IPS DF 6.9 (cell line): ENCODE measurements around the gene NELL2.

ENCODE experiments used
- DNase-seq: peaks from one replicate; pipeline ENCODE4 v3.0.0-alpha.2; 2013; ENCODE audit warnings: low read depth, low spot score
- H3K27ac ChIP-seq: one replicate; pipeline ENCODE4 v1.5.1; 2013; ENCODE audit warnings: low read length, control low read depth
- H3K27me3 ChIP-seq: 2 replicates; pipeline ENCODE4 v1.6.1; 2013; ENCODE audit warnings: mild to moderate bottlenecking, low read length; ENCODE audit not compliant: control insufficient read depth, insufficient read depth
- H3K36me3 ChIP-seq: 2 replicates; pipeline ENCODE4 v1.6.1; 2013; ENCODE audit warnings: low read length; ENCODE audit not compliant: control insufficient read depth, insufficient read depth
- H3K4me1 ChIP-seq: 2 replicates; pipeline ENCODE4 v1.6.1; 2013; ENCODE audit warnings: low read length; ENCODE audit not compliant: control insufficient read depth, insufficient read depth
- H3K4me3 ChIP-seq: 2 replicates; pipeline ENCODE4 v1.5.1; 2013; ENCODE audit warnings: mild to moderate bottlenecking, low read length
- H3K9me3 ChIP-seq: 2 replicates; pipeline ENCODE4 v1.6.1; 2013; ENCODE audit warnings: low read length, inconsistent platforms; ENCODE audit not compliant: control insufficient read depth, insufficient read depth
- WGBS: extraction: QIAGEN DNeasy Blood & Tissue Kit; methylation state at CpG from one replicate; pipeline ENCODE4 v1.1.7; 2013; ENCODE audit warnings: mixed read lengths, missing lambda C conversion rate; ENCODE audit not compliant: insufficient read length, insufficient coverage; 5-methylcytosine and 5-hydroxymethylcytosine counted together

Gene NELL2

DNA sequence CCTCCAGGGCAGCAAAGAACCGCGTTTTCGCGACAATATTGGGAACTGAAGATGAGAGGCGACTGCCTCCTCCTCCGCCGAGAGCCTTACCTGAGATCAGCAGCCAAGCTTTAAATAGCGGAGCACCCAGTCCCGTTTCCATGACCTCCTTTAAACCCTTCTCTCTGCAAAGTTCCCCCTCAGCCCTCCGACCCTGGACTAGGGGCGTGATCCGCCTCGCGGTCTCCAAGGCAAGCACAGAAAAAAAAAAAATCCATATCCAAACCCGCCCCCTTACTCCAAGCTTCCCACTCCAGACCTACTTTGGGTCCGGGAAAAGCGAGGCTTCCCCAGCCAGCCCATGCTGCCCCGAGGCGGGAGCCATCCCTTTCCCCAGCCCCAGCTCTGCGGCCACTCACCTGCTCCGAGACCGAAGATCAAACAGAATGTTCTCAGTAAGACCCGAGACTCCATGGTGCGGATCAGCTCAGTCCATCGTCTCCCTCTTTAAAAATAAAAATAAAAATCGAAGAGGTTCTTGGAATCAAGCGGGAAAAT lies 630 bp downstream of the NELL2 start:
- H3K36me3 ChIP-seq = no peaks in the 10 kb centered on the region
- peak; percentile 7 for DNase-seq

DNA sequence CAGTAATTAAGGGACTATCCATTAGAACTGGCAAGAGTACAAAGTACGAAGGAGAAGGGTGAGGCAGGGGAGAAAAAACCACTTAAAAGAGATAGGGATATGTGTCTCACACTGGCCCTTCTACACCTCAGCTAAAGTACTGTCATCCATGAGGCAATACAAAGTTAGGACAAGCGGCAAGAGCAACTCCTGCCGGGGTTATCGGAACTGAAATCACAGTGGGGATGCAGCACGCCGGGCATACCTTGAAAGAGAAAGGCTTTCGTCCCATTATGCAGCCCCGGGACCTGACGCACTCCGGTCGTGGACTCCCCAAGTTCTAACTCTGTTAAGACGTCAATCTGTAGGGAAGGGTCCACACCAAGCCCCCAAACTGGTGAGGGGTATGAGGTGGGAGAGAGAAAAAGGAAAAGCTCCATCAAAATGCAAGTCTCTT lies 1.1 kb downstream of the NELL2 start:
- no peak overlapping the region for H3K27ac ChIP-seq
- no peaks in the 10 kb centered on the region for H3K4me1 ChIP-seq
- no peaks in the 10 kb centered on the region for H3K36me3 ChIP-seq
- H3K9me3 ChIP-seq = no peaks in the 10 kb centered on the region
- no peaks in the 10 kb centered on the region for H3K27me3 ChIP-seq
- H3K4me3 ChIP-seq = peak overlapping the region; percentile 59; the same call in 1 of the 2 replicates
- peak; percentile 7 for DNase-seq
- no CpG with 5 or more reads among the region's 12 CpGs for whole genome bisulfite sequencing

More for the DNA sequence above, 630 bp downstream of the NELL2 start:
- H3K9me3 ChIP-seq = no peaks in the 10 kb centered on the region
- no peaks in the 10 kb centered on the region for H3K4me1 ChIP-seq
- no peak overlapping the region for H3K27ac ChIP-seq
- WGBS = no CpG with 5 or more reads among the region's 27 CpGs
- H3K27me3 ChIP-seq = no peaks in the 10 kb centered on the region
- peak overlapping the region; percentile 59 for H3K4me3 ChIP-seq

DNA sequence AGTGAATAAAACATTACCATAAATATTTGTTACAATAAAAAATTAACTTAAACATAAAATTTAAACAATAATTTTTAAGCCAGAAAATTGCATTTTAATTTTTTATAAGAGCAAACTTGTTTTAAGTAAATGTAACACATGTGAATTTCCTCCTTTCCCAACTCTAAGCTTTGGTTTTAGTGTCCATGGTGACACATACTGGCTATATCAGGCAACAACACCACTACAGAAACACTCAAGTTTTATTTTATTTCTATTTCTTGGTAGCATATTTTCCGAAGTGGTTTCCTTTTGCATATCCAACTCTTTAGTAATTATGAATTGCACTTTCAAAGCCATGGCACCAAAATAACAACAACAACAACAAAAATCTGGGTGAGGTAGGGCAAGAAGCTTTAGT lies 2.2 kb downstream of the NELL2 start:
- no peaks in the 10 kb centered on the region for H3K27me3 ChIP-seq
- no peak overlapping the region for H3K4me3 ChIP-seq
- H3K27ac ChIP-seq = no peak overlapping the region
- WGBS = no CpG with 5 or more reads among the region's 1 CpG
- no peak for DNase-seq
- H3K4me1 ChIP-seq = no peaks in the 10 kb centered on the region
- no peaks in the 10 kb centered on the region for H3K36me3 ChIP-seq
- H3K9me3 ChIP-seq = no peaks in the 10 kb centered on the region

DNA sequence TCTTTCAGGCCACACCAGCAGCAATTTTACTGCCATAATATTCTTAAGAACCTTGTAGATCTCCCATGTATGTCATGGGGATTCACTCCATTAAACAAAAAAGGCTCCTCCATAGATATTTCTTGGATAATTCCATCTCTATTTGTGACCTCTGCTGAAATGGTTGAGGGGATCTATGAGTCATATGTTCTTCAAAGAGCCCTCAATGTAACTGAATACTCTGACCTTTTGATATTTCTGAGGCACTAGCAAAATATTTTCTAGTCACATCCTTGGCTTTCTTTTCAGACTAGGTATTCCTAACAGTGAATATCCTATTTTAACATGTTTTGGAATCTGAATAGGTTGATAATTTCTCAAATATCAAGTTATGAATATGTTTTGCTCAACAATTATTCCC lies 6.6 kb downstream of the NELL2 start:
- no peaks in the 10 kb centered on the region for H3K9me3 ChIP-seq
- no peaks in the 10 kb centered on the region for H3K27me3 ChIP-seq
- DNase-seq = no peak
- H3K4me3 ChIP-seq = no peak overlapping the region
- no peaks in the 10 kb centered on the region for H3K4me1 ChIP-seq
- H3K36me3 ChIP-seq = no peaks in the 10 kb centered on the region
- H3K27ac ChIP-seq = no peak overlapping the region

DNA sequence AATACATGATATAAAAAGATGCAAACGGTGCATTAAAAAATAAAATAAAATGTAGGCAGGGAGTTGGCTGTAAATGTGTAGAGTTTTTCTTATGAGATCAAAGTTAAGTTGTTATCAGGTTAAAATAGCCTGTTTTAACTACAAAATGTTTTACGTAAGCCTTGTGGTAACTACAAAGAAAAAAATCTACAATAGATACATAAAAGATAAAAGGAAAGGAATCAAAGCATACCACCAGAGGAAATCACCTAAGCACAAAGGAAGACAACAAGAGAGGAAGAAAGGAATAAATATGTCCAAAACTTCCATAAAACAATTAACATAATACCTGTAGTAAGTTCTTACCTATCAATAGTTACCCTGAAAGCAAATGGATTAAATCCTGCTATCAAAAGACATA lies 12.2 kb downstream of the NELL2 start:
- Histone ChIP-seq H3K4me3 (no peak overlapping the region), H3K9me3 (no peaks in the 10 kb centered on the region), H3K27ac (no peak overlapping the region), H3K27me3 (no peaks in the 10 kb centered on the region), H3K36me3 (no peaks in the 10 kb centered on the region), H3K4me1 (no peaks in the 10 kb centered on the region)
- no peak for DNase-seq
- no CpG with 5 or more reads among the region's 2 CpGs for WGBS

DNA sequence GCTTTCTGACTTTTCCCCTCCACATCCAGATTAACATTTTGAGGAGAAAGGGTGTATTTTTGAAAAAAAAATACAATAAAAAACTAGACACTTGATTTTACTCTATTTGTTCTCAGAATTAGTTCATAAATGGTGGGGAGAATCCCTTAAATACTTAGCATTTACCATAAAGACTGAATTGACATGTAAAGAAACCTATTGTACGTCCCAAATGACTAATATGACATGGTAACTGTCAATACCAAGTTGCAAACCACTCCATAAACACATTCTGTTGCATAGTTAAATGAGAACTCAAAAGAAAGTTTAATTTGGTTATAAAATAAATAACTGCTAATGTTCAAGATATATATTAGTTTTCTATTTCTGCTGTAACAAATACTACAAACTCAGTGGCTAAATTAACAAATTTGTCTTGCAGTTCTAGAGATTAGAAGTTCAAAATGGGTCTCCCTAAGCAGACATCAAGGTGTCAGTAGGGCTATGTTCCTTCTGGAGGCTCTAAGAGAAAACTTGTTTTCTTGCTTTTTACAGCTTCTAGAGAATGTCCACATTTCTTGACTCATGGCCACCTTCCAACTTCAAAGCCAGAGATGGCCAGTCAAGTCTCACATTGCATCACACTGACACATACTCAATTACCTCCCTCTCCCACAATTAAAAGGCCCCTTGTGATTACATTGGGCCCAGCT lies 16.0 kb downstream of the NELL2 start:
- Histone ChIP-seq H3K27me3 (no peaks in the 10 kb centered on the region), H3K36me3 (no peaks in the 10 kb centered on the region), H3K4me1 (no peaks in the 10 kb centered on the region), H3K4me3 (no peak overlapping the region), H3K9me3 (no peaks in the 10 kb centered on the region), H3K27ac (no peak overlapping the region)
- no peak for DNase-seq
- no CpG with 5 or more reads among the region's 1 CpG for WGBS

DNA sequence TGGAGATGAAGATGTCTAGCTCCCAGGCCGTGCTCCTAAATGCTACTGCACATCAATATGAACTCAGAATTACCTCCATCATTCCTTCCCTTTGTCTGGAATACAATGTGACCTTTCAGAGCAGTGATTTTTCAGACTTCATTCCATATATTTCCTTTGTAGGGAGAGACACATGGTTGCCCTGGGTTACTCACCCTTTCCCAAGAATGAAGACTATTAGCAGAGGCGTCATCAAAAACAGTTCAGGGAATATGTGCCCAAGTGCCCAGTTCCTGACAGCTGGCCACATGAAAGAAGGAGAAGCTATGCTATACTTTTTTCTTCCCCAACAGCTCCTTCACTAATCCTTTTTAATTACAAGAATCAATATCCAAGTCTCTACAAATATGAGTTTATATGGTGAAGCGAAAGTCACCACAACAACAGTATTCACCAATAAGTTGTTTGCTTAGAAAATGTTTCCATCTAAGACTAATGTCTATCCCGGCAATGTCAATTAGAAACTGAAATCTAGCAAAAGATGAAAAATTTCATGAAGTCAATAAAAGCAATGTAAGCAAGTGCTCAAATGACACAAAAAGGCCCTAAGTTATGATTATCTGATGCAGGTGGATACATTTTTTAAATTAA lies 17.8 kb downstream of the NELL2 start:
- Histone ChIP-seq H3K27me3 (no peaks in the 10 kb centered on the region), H3K36me3 (no peaks in the 10 kb centered on the region), H3K4me1 (no peaks in the 10 kb centered on the region), H3K9me3 (no peaks in the 10 kb centered on the region), H3K4me3 (no peak overlapping the region), H3K27ac (no peak overlapping the region)
- no CpG with 5 or more reads among the region's 4 CpGs for WGBS
- no peak for DNase-seq

DNA sequence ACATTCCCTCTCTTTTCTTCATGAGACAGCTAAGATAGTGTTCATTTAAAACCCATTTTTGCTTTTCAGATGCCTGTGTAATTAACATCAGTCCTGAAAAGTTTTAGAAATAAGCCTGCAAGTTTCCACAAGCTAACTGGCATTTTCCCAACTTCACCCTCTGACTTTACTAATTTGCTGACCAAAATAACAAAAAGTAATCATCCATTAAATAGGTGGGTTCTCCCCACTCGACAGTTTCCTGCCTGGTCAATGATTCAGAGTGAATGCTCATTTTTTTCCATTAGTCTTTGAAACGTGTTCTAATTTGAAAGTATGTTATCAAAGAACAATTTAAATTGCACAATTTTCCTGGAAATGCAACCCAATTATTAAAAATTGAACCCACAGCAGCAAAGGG lies 23.6 kb downstream of the NELL2 start:
- no peak overlapping the region for H3K4me3 ChIP-seq
- no peaks in the 10 kb centered on the region for H3K9me3 ChIP-seq
- H3K27ac ChIP-seq = no peak overlapping the region
- no peaks in the 10 kb centered on the region for H3K4me1 ChIP-seq
- no peaks in the 10 kb centered on the region for H3K27me3 ChIP-seq
- WGBS = no CpG with 5 or more reads among the region's 2 CpGs
- H3K36me3 ChIP-seq = no peaks in the 10 kb centered on the region
- DNase-seq = no peak

DNA sequence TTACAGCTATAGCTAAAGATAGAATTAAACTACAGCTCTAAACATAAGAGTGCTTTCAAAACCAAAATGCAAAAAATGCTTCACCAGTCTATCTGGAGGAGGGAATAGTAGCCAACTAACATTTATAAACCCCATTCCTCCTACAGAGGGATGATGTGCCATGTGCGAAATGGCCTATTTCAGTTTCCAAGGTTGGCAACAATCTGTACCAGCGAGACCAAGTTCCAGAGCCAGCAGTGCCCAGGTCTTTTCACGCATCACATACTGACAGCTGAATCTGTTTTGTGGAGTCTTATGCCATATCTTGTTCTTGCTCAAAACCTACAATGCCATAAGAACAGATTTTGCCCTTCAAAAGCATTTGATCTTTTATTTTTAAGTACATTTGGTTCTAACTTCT lies 24.5 kb downstream of the NELL2 start:
- Histone ChIP-seq H3K4me3 (no peak overlapping the region), H3K27me3 (no peaks in the 10 kb centered on the region), H3K4me1 (no peaks in the 10 kb centered on the region), H3K9me3 (no peaks in the 10 kb centered on the region), H3K27ac (no peak overlapping the region), H3K36me3 (no peaks in the 10 kb centered on the region)
- no CpG with 5 or more reads among the region's 3 CpGs for WGBS
- DNase-seq = no peak

DNA sequence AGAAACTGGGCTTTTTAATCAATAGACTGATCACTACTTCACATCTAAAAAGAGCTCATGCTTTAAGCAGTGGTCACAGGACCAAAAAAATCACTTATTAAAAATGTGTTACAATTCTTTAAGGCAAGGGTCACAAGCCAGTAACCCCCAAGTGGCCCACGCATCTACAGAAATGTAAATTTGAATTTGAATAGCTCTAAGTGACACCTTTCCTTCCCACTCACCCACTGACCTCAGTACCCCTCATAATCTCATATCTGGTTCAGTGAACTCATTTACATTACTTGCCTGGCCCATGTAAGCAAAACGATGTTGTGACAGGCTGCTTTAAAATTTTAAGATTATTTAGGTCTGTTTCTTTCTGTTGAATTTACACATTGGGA lies 27.4 kb downstream of the NELL2 start:
- H3K9me3 ChIP-seq = no peaks in the 10 kb centered on the region
- no peaks in the 10 kb centered on the region for H3K4me1 ChIP-seq
- H3K36me3 ChIP-seq = no peaks in the 10 kb centered on the region
- DNase-seq = no peak
- no peak overlapping the region for H3K4me3 ChIP-seq
- no peaks in the 10 kb centered on the region for H3K27me3 ChIP-seq
- no CpG with 5 or more reads among the region's 2 CpGs for WGBS
- no peak overlapping the region for H3K27ac ChIP-seq
